ENCODE results near the gene LETM1. TPM values are rescaled to one million over a fixed set of nuclear protein-coding genes. Genes with fewer than 3 reads are reported as not detected.

Gene LETM1
- total RNA-seq, 2 donors from 2014 or later, result 76.2 to 139 TPM

DNA sequence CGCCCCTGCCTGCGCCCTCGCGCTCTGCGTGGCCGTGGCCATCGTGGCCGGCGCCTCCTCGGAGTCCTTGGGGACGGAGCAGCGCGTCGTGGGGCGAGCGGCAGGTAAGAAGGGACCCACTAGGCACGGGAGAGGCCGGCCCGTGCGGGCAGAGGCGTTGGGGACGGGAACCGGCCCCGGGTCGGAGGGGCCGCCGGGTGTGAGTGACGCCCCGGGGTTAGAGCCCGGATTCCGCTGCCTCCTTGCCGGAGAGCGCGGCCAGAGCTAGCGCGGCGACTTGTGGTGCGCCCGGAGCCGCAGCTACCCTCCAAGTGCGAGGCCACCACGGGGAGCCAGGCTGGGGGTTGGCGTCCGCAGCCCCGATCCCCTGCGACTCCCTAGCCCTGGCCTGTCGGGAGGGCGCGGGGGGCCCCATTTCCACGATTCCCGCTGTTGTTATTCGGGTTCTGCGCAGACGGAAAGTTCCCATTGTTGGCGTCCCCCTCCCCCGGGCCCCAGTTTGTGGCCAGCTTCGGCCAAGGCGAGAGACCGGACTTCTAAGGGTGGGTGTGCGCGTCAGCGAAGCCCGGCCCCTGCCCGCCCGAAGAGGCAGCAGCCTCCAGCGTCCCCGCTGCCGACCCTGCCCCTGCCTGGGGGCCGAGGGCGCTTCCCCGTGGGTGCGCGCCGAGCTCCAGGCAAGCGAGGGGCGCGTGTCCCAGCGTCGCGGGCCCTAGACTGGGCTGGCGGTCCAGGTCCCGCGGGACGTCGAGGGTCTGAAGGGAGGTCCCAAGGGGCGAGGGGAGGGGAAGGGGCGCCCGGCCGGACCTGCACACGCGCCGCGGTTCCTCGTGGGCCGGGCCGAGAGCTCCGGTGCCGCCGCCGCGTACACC, 61.8 kb downstream of the LETM1 start:
- no peaks in the 10 kb centered on the region for H3K9me3 ChIP-seq
- peak overlapping the region; percentile 74 for H3K27ac ChIP-seq
- DNase-seq, result no peak
- peaks cover 29% of the 10 kb centered on the region for H3K27me3 ChIP-seq
- H3K36me3 ChIP-seq, result no peaks in the 10 kb centered on the region
- H3K4me3 ChIP-seq, result peak overlapping the region; percentile 64
- TF ChIP-seq, protein P1, sequence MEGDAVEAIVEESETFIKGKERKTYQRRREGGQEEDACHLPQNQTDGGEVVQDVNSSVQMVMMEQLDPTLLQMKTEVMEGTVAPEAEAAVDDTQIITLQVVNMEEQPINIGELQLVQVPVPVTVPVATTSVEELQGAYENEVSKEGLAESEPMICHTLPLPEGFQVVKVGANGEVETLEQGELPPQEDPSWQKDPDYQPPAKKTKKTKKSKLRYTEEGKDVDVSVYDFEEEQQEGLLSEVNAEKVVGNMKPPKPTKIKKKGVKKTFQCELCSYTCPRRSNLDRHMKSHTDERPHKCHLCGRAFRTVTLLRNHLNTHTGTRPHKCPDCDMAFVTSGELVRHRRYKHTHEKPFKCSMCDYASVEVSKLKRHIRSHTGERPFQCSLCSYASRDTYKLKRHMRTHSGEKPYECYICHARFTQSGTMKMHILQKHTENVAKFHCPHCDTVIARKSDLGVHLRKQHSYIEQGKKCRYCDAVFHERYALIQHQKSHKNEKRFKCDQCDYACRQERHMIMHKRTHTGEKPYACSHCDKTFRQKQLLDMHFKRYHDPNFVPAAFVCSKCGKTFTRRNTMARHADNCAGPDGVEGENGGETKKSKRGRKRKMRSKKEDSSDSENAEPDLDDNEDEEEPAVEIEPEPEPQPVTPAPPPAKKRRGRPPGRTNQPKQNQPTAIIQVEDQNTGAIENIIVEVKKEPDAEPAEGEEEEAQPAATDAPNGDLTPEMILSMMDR (IDR thresholded peaks at IDR 0.05), result no peak
- peaks cover 8% of the 10 kb centered on the region for H3K4me1 ChIP-seq
- intact Hi-C loops (cut with DNase I), result no loop called here
- peak overlapping the region; percentile 78 to 79 for H3K9ac ChIP-seq (ENCODE audit: low read depth in 2 of 2, low read length in 2 of 2)

DNA sequence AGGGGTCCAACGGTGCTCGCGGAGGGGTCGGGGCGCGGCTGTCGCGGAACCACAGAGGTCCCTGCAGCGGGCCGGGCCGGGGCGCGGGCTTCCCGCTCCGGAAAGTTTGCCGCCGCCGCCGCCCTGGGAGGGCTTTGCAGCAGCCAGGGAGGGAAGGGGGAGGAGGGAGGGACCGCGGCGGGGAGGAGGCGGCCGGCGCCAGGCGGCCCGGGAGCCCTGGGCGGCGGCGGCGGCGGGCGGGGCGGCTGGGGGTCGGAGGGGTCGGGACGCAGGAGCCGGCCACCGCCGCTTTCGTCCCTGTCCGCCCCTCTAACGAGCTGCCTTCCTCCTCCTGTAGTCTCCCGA, 62.5 kb downstream of the LETM1 start:
- peaks cover 29% of the 10 kb centered on the region for H3K27me3 ChIP-seq
- H3K36me3 ChIP-seq, result no peaks in the 10 kb centered on the region
- intact Hi-C loops (cut with DNase I), result no loop called here
- H3K9ac ChIP-seq (ENCODE audit: low read depth in 2 of 2, low read length in 2 of 2), result peak overlapping the region in 1 of 2 donors; percentile 78
- H3K27ac ChIP-seq, result no peak overlapping the region
- peak overlapping the region; percentile 64 for H3K4me3 ChIP-seq
- TF ChIP-seq, protein P1 (IDR thresholded peaks at IDR 0.05), result no peak
- DNase-seq, result peak; percentile 77
- peaks cover 6% of the 10 kb centered on the region for H3K4me1 ChIP-seq
- H3K9me3 ChIP-seq, result no peaks in the 10 kb centered on the region

DNA sequence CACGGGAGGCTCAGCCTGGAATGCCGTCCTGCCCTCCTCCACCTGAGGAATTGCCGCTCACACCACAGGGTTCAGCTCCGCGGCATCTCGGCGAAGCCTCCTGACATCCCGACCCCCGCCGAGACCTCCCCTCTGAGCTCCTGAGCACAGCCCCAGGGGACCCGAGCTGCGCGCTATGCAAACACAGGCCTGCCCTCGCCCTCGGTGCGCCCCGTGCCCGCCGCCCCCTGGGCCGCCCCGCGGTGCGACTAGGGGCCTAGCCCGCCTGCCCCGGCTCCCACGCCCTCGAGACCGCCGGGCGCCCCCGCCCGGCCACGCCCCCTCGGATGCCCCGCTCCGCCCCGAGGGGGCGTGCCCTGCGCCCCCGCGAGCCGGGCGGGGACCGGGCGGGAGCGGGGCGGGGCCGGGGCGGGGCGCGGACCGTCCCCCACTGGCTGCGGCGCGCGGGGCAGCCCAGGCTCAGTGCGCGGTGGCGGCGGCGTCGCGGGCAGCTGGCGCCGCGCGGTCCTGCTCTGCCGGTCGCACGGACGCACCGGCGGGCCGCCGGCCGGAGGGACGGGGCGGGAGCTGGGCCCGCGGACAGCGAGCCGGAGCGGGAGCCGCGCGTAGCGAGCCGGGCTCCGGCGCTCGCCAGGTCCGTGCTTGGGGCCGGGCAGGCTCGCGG, 63.0 kb downstream of the LETM1 start, which contains the start of gene FGFR3:
Gene FGFR3 (plus strand): TSS at position 462 of the 664 bp plus-strand sequence. CDS start 642 bp downstream, outside the sequence.
- peak within 1 kb of the TSS; percentile 64 for H3K4me3 ChIP-seq
- H3K36me3 ChIP-seq, result no peaks in the 10 kb centered on the region
- intact Hi-C loops (cut with DNase I), result no loop called here
- H3K4me1 ChIP-seq, result peaks cover 6% of the 10 kb centered on the region
- peak within 1 kb of the TSS; percentile 74 for H3K27ac ChIP-seq
- peak within 1 kb of the TSS; percentile 78 to 79 for H3K9ac ChIP-seq (ENCODE audit: low read depth in 2 of 2, low read length in 2 of 2)
- H3K27me3 ChIP-seq, result peaks cover 29% of the 10 kb centered on the region
- peak; percentile 60 for DNase-seq
- no peaks in the 10 kb centered on the region for H3K9me3 ChIP-seq
- TF ChIP-seq, protein P1 (IDR thresholded peaks at IDR 0.05), result no peak

DNA sequence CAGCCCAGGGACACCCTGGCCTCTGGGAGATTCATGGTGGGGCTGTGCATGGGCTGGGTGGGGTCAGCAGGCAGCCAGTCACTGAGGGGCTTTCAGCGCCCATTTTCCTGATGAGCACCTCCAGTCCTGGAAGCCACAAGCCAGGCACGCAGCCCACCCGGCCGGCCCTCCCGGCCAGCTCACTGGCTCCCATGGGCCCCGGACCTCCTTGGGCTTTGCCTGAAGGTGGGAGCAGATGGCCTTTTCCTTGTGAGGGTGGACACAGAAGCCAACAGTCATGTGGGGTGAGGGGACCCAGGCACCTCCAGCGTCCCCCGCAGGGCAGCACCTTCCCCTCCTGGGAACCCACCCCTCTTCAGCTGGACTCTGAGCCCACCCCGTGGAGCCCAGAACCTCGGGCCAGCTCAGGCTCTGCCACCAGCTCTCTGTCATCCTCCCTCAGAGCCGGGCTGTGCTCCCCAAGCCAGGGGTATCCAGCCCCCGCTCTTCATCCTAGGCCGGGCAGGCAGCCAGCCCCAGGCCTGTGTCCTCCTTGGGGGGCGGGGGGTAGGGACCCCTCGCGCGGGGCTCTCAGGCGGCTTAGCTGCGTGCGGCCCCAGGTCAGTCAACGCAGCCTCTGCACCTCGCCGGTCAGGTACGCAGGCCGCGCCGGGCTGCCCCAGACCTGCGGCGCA, 63.7 kb downstream of the LETM1 start:
- H3K36me3 ChIP-seq, result no peaks in the 10 kb centered on the region
- intact Hi-C loops (cut with DNase I), result no loop called here
- no peak overlapping the region for H3K9ac ChIP-seq (ENCODE audit: low read depth in 2 of 2, low read length in 2 of 2)
- H3K9me3 ChIP-seq, result no peaks in the 10 kb centered on the region
- DNase-seq, result no peak
- H3K27me3 ChIP-seq, result peaks cover 26% of the 10 kb centered on the region
- no peak overlapping the region for H3K27ac ChIP-seq
- H3K4me1 ChIP-seq, result peaks cover 6% of the 10 kb centered on the region
- TF ChIP-seq, protein P1 (IDR thresholded peaks at IDR 0.05), result no peak
- no peak overlapping the region for H3K4me3 ChIP-seq

DNA sequence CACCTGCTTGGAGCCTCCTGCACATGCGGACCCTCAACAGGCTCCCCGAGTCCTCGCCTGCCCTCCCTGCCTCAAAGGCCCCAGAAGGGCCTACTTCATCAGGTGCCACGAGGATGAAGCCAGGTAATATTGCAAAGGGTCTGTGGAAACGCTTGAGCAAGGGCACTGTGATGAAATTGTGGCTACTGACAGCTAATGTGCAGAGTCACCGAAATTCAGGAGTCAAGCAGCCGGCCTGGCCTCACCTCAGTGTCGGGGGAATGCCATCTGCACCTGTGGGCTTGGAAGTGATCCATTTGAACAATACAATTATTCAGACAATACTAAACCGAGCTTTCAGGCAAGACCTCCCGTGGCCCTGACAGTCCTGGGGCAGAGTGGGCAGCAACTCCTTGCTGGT, 66.0 kb downstream of the LETM1 start:
- Histone ChIP-seq H3K9me3 (no peaks in the 10 kb centered on the region), H3K9ac (ENCODE audit: low read depth in 2 of 2, low read length in 2 of 2) (no peak overlapping the region), H3K36me3 (no peaks in the 10 kb centered on the region), H3K4me3 (no peak overlapping the region), H3K27ac (no peak overlapping the region), H3K27me3 (peaks cover 7% of the 10 kb centered on the region), H3K4me1 (no peaks in the 10 kb centered on the region)
- TF ChIP-seq, protein P1 (IDR thresholded peaks at IDR 0.05), result no peak
- DNase-seq, result no peak
- intact Hi-C loops (cut with DNase I), result no loop called here

Measured in colonic mucosa (tissue), 4 donors.